ENCODE data around the gene ANKRD53. TPM values are rescaled to one million over a fixed set of nuclear protein-coding genes. Genes with fewer than 3 reads are reported as not detected.
A peak's percentile ranks its signal among the peaks of the same experiment; 100 is the strongest.
"Not testable (repeated sequence)": the region's sequence is repeated elsewhere in the genome, so short reads cannot be mapped to it uniquely, and the experiment has no call there.

Gene ANKRD53
- total and polyA plus RNA-seq, 8 donors: 0.52 to 4.7 (median 3.0) TPM

DNA sequence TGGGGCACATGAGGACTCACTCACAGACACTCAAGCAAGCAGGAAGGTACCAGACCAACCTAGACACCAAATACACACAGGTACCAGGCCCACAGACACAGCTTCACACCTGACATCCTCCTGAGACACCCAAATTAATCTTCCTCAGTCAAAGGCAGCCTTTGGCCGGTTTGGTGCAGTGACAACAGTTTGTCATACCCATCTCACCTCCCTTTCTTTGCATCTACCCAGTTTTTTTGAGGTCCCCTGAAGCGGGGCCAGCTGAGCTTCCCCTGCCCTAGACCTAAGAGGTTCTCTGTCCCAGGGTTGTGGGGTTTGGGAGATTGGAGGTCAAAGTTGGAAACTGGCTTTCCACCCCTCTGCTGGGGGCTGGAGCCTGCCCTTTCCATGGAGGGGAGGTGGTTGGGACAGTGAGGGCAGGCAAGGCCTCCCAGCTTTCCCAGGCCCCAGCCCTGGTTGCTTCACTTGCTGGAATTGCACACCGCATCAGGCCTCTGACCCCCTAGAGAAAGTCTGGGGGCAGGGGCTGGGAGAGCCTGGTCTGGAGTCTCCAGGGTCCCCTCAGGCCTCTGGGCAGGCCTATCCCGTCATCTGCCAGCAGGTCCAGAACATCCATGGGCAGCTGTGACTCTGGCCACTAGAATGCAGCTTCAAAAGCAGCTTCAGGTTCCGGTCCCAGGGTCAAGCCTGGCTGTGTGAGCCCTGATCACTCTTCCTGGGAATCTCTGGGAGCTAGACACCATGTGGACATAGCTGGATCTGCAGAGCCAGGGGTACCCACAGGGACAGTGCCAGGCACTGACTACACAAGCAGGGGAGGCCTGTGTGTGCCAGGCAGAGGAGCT is 28.7 kb downstream of the ANKRD53 start:
- Histone ChIP-seq H3K9me3 (no peaks in the 10 kb centered on the region), H3K27me3 (peaks cover 0 to 12% of the 10 kb centered on the region in 2 donors), H3K4me3 (no peak overlapping the region), H3K4me1 (no peaks in the 10 kb centered on the region), H3K36me3 (no peaks in the 10 kb centered on the region), H3K27ac (no peak overlapping the region)
- ATAC-seq (no peak), DNase-seq (no peak)
- intact Hi-C loops (cut with DNase I): no loop called here
- TF ChIP-seq, protein P1, sequence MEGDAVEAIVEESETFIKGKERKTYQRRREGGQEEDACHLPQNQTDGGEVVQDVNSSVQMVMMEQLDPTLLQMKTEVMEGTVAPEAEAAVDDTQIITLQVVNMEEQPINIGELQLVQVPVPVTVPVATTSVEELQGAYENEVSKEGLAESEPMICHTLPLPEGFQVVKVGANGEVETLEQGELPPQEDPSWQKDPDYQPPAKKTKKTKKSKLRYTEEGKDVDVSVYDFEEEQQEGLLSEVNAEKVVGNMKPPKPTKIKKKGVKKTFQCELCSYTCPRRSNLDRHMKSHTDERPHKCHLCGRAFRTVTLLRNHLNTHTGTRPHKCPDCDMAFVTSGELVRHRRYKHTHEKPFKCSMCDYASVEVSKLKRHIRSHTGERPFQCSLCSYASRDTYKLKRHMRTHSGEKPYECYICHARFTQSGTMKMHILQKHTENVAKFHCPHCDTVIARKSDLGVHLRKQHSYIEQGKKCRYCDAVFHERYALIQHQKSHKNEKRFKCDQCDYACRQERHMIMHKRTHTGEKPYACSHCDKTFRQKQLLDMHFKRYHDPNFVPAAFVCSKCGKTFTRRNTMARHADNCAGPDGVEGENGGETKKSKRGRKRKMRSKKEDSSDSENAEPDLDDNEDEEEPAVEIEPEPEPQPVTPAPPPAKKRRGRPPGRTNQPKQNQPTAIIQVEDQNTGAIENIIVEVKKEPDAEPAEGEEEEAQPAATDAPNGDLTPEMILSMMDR (IDR thresholded peaks at IDR 0.05): no peak

DNA sequence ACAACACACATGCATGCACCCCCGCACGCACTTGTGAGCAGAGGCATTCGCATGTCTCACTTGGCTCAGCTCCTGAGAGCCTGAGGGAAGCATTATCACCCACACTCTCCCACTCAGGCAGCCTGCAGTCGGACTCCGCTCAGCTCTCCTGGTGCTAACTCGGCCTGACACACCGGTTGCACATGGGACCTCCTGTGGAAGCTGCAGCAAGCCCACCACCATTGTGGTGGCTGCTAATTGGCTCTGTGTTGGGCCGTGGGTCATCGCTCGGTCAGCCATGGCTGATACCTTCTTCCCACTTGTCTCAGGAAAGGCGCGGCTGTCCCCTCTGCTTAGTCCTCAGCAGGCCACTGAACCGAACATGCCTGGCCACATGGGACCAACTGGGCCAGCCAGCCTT is 29.9 kb downstream of the ANKRD53 start:
- intact Hi-C loops (cut with DNase I): no loop called here
- TF ChIP-seq, protein P1 (IDR thresholded peaks at IDR 0.05): no peak
- H3K27me3 ChIP-seq: peaks cover 0 to 12% of the 10 kb centered on the region in 2 donors
- no peak for DNase-seq
- ATAC-seq: no peak
- H3K9me3 ChIP-seq: no peaks in the 10 kb centered on the region
- H3K27ac ChIP-seq: no peak overlapping the region
- no peaks in the 10 kb centered on the region for H3K4me1 ChIP-seq
- H3K36me3 ChIP-seq: no peaks in the 10 kb centered on the region
- H3K4me3 ChIP-seq: no peak overlapping the region

DNA sequence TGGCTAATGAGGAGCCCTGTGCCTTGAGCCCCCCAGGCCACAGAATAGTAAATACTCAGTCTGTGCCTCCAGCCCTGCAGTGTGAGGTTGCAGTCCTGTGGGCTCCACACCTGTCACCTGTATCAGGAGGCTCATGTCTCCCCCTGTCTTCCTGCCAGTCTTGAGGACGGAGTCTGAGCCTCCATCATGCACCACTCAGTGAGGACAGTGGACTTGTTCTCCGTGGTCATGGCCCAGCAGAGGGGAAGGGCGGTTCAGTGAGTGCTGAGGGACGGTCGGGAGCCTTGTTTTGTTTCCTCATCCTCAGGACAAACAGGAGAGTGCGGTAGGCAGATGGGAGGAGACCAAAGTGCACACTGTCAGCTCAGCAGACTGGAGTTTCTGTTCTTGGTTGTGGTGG is 33.4 kb downstream of the ANKRD53 start:
- H3K27ac ChIP-seq; H3K9me3 ChIP-seq; ATAC-seq; H3K36me3 ChIP-seq; H3K4me1 ChIP-seq; DNase-seq; H3K4me3 ChIP-seq; intact Hi-C loops (cut with DNase I): not testable (repeated sequence)
- H3K27me3 ChIP-seq: peaks cover 0 to 17% of the 10 kb centered on the region in 2 donors

DNA sequence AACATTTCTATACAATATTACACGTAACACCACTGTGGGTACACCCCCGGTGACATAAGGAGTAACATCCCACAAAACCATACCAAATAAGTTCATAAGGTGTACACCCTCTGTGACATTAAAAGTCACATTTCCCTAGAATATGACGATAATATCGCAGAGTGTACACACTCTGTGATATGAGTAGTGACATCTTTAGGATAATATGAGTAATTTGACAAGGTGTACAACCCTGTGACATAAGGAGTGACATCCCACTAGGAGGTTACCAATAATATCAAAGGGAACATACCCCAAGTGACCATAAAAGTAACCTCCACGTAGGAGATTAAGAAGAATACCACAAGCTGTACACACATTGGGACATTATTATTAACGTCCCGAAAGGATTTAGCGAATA is 40.2 kb downstream of the ANKRD53 start:
- Histone ChIP-seq H3K4me3 (no peak overlapping the region), H3K27me3 (peaks cover 0 to 5% of the 10 kb centered on the region in 2 donors), H3K4me1 (no peaks in the 10 kb centered on the region), H3K27ac (no peak overlapping the region), H3K9me3 (no peaks in the 10 kb centered on the region), H3K36me3 (no peaks in the 10 kb centered on the region)
- DNase-seq (no peak), ATAC-seq (no peak)
- TF ChIP-seq, protein P1 (IDR thresholded peaks at IDR 0.05): no peak
- intact Hi-C loops (cut with DNase I): no loop called here

DNA sequence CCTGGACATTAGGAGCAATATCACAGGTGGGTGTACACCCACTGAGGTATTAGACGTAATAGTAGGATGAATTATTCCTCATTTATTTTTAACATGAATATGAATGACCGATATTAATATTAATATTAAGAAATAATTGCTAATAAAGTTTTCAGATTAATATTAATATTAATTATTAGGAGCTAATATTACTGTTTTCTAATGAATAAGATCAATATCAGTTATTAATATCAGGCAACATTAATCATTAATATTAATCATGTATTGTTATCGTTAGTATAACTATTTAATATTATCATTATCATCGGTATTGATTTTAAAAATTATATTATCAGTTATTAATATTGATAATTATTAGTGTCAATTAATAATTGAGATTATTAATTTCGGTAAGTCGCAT is 41.6 kb downstream of the ANKRD53 start:
- intact Hi-C loops (cut with DNase I): not testable (repeated sequence)

DNA sequence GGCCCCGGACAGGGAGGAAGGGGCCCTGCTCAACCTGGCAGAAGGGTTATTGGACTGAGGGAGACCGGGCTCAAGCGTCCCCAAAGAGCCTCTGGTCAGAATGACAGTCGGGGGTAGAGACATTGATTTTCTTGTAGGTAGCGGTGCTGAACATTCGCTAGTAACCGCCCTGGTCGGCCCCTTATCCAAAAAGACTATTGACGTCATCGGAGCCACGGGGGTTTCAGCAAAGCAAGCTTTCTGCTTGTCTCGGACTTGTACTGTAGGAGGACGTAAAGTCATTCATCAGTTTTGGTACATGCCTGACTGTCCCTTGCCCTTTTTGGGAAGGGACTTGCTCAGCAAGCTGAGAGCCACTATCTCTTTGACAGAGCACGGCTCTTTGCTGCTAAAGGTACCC is 43.0 kb downstream of the ANKRD53 start:
- H3K27me3 ChIP-seq; intact Hi-C loops (cut with DNase I); H3K4me1 ChIP-seq: not testable (repeated sequence)

More for the DNA sequence above, 41.6 kb downstream of the ANKRD53 start:
- not testable (repeated sequence) for H3K27ac ChIP-seq, H3K9me3 ChIP-seq, ATAC-seq, H3K27me3 ChIP-seq, H3K36me3 ChIP-seq, H3K4me3 ChIP-seq, DNase-seq, H3K4me1 ChIP-seq

DNA sequence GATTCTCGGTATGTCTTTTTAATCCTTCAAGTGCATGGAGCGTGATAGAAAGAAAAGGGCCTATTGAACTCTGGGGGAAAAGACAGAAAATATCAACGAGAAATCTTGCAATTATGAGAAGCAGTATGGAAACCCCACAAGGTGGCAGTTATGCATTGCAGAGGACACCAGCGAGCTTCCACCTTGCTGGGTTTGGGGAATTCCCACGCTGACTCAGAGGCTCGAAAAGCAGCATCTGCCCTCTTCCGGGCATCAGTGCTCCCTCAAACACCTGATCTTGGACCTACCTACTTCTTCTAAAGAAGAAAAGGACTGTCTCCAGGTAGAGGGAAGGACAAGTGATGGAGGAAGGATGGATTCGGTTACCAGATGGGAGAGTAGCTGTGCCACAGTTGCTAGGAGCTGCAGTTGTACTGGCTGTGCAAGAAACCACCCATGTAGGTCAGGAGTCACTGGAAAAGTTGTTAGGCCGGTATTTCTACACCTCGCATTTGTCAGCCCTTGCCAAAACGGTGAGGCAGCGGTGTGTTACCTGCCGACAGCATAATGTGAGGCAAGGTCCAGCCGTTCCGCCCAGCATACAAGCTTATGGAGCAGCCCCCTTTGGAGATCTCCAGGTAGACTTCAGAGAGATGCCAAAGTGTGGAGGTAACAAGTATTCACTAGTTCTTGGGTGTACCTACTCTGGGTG is 45.3 kb downstream of the ANKRD53 start:
- H3K4me1 ChIP-seq; H3K27me3 ChIP-seq; ATAC-seq; H3K27ac ChIP-seq; intact Hi-C loops (cut with DNase I); H3K9me3 ChIP-seq; H3K36me3 ChIP-seq; H3K4me3 ChIP-seq: not testable (repeated sequence)
- DNase-seq: peak in 2 of 4 donors; percentile 36 to 37

More for the DNA sequence above, 43.0 kb downstream of the ANKRD53 start:
- not testable (repeated sequence) for H3K9me3 ChIP-seq, H3K4me3 ChIP-seq, H3K27ac ChIP-seq, DNase-seq, ATAC-seq, H3K36me3 ChIP-seq

All from left lung (tissue), 10 donors.